Endothelial cell (in vitro differentiated cells): ENCODE results near the gene ABCC8. TPM values are rescaled to one million over a fixed set of nuclear protein-coding genes. Genes with fewer than 3 reads are reported as not detected.

Experiments
- DNase-seq: peaks from one replicate; pipeline ENCODE4 v3.0.0; 2021; ENCODE audit warnings: low spot score
- H3K27ac Mint-ChIP-seq: one replicate; pipeline ENCODE4 v1.8.0; 2021; ENCODE audit warnings: mixed read lengths, inconsistent platforms; ENCODE audit not compliant: unreplicated experiment
- H3K27me3 Mint-ChIP-seq: one replicate; pipeline ENCODE4 v1.8.0; 2021; ENCODE audit warnings: mild to moderate bottlenecking, moderate library complexity, mixed read lengths, inconsistent platforms; ENCODE audit not compliant: unreplicated experiment
- H3K36me3 Mint-ChIP-seq: one replicate; pipeline ENCODE4 v1.8.0; 2021; ENCODE audit warnings: mild to moderate bottlenecking, low read depth, mixed read lengths, inconsistent platforms; ENCODE audit not compliant: unreplicated experiment
- H3K4me1 Mint-ChIP-seq: one replicate; pipeline ENCODE4 v1.8.0; 2021; ENCODE audit warnings: mild to moderate bottlenecking, mixed read lengths, inconsistent platforms; ENCODE audit not compliant: unreplicated experiment
- H3K4me3 Mint-ChIP-seq: one replicate; pipeline ENCODE4 v1.8.0; 2021; ENCODE audit warnings: mild to moderate bottlenecking, mixed read lengths, inconsistent platforms; ENCODE audit not compliant: unreplicated experiment
- H3K9me3 Mint-ChIP-seq: one replicate; pipeline ENCODE4 v1.8.0; 2021; ENCODE audit warnings: mixed read lengths, inconsistent platforms; ENCODE audit not compliant: unreplicated experiment
- CTCF ChIP-seq: fragments of 200-600 bp; sonication (generic); IDR thresholded peaks from one replicate; pipeline ENCODE4 v1.5.0; 2021; ENCODE audit warnings: antibody characterized with exemption; ENCODE audit not compliant: unreplicated experiment
- total RNA-seq: library from RNA; stranded (reverse); fragmentation: NEBNext Ultra II Directional; extraction: Animal tissue kit (Norgen Biotek cat#: 25700); gene quantifications from one replicate; pipeline ENCODE4 v1.2.1, GENCODE V29; 2021; ENCODE audit not compliant: unreplicated experiment

Gene ABCC8
- total RNA-seq, 1 donor from 2014 or later = not detected

DNA sequence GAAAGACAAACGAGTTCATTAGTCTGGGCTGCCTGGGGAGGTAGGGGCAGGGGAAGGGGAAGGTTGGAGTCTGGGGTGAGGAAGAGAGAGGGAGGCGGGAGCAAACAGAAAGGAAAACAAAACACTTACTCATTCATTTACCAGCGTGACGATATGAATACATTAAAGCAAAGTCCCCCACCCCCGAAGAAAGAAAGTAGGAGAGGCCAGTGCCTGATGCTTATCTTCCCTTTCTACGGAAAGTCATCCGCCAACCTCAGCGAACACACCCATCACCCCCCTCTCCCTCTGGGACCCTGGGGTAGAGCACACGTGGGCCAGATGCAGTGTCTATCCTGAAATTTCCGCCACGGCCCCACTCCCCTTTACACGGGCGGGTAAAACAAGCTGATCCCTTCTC is 13.7 kb downstream of the ABCC8 start:
- no peak for DNase-seq
- Mint-ChIP-seq H3K27ac (no peak overlapping the region), H3K4me1 (peaks cover 14% of the 10 kb centered on the region), H3K36me3 (no peaks in the 10 kb centered on the region), H3K9me3 (no peaks in the 10 kb centered on the region), H3K27me3 (peaks cover 7% of the 10 kb centered on the region), H3K4me3 (no peak overlapping the region)
- no peak for TF ChIP-seq CTCF

DNA sequence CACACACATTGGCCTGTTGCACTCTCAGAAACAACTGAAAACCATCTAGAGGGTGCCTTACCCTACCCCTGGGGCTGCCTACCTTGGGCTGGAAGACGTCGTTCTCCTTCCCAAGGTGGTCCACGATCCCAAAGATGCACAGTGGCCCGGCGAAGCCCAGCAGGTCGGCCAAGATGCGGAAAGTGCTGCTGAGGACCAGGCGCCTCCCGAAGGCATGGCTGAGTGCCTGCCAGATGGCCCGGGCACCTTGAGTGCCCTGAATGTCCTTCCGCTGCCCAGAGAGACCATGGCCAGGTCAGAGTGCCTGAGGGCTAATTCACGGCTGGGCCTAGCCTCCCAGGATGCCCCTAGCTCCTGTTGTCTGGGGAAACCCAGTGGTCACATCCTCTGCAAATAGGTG is 16.2 kb downstream of the ABCC8 start:
- Mint-ChIP-seq H3K27me3 (peaks cover 9% of the 10 kb centered on the region), H3K4me3 (no peak overlapping the region), H3K9me3 (no peaks in the 10 kb centered on the region)

GRCh38 chr11:17459236-17459896 is 17.3 kb downstream of the ABCC8 start:
- H3K9me3 Mint-ChIP-seq = no peaks in the 10 kb centered on the region
- H3K27ac Mint-ChIP-seq = no peak overlapping the region
- no peak for TF ChIP-seq CTCF

More for the DNA sequence above, 16.2 kb downstream of the ABCC8 start:
- no peaks in the 10 kb centered on the region for H3K36me3 Mint-ChIP-seq
- no peak for DNase-seq
- H3K27ac Mint-ChIP-seq = no peak overlapping the region
- TF ChIP-seq CTCF = no peak
- H3K4me1 Mint-ChIP-seq = peaks cover 27% of the 10 kb centered on the region

GRCh38 chr11:17458268-17458667 is 18.4 kb downstream of the ABCC8 start:
- Mint-ChIP-seq H3K9me3 (no peaks in the 10 kb centered on the region), H3K27me3 (peaks cover 8% of the 10 kb centered on the region), H3K36me3 (no peaks in the 10 kb centered on the region), H3K27ac (peak overlapping the region; percentile 87), H3K4me3 (no peak overlapping the region), H3K4me1 (peaks cover 27% of the 10 kb centered on the region)
- TF ChIP-seq CTCF = no peak
- peak; percentile 22 for DNase-seq

More at GRCh38 chr11:17459236-17459896, 17.3 kb downstream of the ABCC8 start:
- Mint-ChIP-seq H3K4me3 (no peak overlapping the region), H3K36me3 (no peaks in the 10 kb centered on the region), H3K4me1 (peaks cover 27% of the 10 kb centered on the region), H3K27me3 (peaks cover 11% of the 10 kb centered on the region)
- DNase-seq = no peak

DNA sequence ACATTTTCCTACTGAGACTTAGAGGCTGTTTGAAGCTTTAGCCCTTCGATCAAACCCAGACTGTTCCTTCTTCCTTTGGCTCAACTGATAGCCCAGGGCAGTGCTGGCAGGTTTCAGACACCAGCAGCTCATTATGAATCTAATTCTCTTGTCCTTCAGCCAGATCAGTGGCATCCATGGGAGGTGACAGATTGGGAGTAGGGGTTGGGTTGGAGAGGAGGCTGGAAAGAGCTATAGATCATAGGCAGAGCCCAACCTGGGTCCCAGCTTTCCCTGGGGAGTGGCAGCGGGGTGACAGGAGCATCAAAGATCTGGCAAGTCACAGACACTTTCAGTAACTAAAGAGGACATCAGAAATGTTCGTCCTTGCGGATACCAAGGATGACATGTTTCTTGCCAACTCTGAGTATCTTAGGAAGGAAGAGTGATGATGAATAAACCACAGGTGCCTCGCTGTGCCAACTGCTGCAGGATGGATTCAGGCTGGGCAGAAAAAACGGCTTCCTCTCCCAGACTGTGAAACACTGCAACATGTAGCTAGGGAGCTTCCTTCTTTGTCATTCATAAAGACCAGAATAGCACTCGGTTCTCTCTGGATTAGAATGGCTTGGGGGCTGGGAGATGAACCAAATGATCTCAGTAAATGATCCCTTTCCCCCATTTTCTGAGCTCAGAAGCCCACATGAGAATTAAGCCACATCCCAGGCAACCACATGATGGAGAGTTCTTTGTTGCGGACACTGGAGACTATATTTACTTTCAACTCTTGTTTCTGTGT is 19.1 kb downstream of the ABCC8 start:
- H3K4me3 Mint-ChIP-seq = no peak overlapping the region
- no peak for TF ChIP-seq CTCF
- peaks cover 27% of the 10 kb centered on the region for H3K4me1 Mint-ChIP-seq
- H3K36me3 Mint-ChIP-seq = no peaks in the 10 kb centered on the region
- H3K27me3 Mint-ChIP-seq = peaks cover 8% of the 10 kb centered on the region
- peak overlapping the region; percentile 87 for H3K27ac Mint-ChIP-seq
- DNase-seq = no peak
- no peaks in the 10 kb centered on the region for H3K9me3 Mint-ChIP-seq
